Inferior parietal cortex (tissue), 1 donor: ENCODE measurements around the gene NPC2.

Experiments used
- DNase-seq: peaks from one replicate; pipeline ENCODE4 v3.0.0-alpha.2; 2016; ENCODE audit errors: extremely low spot score

Gene NPC2

DNA sequence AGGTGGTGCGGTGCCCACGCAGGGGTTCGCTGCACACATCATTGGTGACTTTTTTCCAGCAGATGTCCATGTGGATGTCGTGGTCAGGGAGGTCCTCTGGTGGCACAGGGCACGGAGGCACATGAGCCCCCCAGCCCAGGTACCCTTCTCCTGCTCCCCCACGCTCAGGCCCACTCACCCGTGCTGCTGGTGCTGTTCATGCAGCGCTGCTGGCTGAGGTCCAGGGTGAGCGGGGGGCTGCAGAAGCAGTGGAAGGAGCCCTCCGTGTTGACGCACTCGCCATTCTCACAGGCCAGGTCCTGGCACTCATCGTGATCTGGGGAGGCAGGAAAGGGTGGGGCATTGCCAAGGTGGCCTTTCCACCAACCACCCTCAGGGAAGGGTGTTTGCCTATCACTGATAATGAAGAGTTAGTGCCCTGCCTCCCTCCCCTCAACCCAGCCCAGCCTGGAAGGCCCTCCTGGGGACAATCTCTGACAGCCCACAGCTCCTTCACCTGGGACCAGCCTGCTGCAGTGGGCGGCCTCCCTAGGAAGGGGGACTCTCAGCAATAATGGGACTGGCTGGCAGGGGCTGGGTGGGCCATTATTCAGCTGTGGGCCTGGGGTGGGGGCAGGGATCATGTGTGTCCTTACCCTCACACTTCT, 10.3 kb upstream of the NPC2 start:
- DNase-seq = no peak

DNA sequence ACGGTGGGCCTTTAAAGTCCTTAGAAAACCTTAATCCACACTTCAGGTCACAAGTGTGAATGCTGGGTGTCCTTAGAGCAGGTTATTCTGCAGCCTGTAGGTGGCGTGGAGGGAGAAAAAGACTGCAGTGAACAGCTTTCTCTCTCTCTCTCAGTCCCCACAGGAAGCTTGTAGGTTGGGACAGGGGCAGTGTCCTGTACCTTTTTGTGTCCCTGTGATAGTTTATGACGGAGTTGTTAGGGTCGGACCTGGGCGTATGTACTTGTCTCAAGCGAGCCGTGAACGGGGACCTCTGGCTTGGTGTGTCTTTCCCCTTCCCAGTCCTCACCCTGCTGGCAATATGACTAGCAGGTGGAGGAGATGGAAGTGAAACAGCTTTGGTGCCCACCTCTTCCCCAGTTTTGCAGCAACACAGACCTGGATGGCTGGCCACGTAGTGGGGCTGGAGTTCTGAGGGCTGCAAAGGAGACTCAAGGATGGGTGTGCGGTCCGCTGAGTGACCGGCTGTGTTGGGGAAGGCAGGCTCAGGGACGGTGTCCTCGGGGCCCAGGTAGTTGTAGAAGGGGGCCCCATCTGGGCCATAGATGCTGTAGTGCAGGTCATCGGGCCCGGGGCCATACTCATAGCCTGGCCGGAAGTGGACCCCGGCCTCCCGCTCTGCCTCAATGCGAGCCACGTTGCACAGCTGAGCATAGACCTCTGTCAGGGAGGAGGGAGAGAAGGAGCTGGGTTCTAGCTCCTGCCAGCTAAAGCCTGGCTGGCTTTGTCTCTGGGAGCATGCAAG, 9.3 kb upstream of the NPC2 start:
- DNase-seq = peak; percentile 52

DNA sequence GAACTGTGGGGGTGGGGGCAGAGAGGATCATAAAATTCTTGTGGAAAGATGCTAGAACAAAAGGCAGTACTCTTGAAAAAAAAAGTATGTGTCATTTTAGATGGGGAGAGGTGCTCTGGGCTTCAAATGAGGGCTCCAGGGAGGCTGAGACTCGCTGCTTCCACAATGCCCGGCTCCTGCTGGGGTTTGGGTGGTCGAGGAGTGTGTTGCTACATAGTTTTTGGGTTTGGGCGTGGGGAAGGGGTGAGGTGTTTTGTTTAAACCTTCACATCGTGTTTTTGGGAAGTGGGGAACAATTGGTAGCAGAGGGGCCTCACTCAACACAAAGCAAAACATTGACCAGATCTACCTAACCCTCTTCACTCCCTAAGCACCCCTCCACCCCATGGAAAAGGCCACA, 8.6 kb upstream of the NPC2 start:
- DNase-seq = no peak

DNA sequence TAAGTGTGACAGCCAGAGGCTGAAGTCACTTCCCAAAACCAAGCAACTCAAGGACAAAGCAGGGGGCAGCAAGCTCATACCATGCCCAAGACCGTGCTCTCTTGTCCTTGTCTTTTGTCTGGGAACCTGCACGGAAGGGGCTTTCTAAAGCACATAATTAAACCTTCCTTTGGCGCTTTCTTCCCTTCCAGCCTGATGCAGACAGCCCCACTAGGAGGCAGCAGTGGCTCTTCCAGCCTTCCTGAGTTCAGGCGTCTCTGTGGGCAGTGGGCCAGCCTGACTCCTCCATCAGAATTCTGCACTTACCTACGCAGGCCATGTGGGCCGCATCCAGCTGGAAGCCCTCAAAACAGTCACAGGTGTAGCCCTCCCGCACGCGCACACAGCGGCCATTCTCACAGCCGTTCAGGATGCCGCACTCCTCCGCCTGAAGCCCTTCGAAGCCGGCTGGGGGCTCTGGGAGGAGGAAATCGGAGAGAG, 8.1 kb upstream of the NPC2 start:
- DNase-seq = peak; percentile 78

DNA sequence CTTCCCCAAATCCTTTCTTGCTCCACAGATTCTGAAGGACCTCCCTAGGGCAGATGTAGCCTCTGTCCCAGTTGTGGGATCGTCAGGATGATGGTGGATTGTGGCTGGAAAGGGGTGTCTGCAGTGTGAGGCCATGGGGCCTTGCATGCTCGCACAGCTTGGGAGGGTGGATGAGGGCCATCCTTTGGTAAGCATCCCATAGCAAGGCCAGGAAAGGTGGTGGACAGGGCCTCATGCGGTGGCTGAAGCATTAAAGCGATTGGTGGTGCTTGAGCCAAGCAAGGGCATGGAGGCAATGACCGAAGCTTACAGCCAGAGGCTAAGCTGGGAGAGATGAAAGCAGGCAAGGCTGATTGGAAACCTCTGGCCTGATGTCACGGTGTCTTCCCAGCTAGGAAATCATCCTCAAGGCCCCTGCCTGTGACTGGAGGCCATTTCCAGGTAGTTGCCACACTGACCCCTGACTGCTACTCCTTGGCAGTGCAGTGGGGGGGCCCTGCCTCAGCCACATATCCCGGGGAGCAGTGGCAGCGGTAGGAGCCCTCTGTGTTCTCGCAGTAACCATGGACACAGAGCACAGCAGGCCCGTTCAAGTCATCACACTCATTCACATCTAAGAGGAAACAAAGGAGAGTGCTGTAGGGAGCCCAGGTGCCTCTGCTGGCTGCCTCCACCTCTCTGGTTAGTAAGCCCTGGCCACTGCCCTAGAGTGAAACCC, 7.5 kb upstream of the NPC2 start:
- no peak for DNase-seq

DNA sequence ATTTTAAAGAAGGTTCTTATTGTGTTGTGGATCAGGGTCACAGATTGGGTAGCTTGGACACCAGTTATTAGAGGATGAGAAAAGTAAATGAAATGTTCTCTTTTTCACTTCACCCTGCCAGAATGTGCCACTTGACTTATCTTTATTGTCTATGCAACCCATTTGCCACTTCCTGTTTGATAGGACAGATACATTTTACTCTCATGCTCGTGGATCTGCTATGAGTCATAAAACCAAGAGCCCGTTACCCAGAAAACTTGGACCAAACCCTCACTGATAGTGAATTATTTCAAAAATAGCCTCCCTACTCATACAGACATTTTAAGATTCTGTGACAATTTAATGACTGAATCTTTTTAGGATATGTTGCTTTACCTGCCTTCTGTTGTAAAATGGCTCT, 2.3 kb upstream of the NPC2 start:
- DNase-seq = no peak

DNA sequence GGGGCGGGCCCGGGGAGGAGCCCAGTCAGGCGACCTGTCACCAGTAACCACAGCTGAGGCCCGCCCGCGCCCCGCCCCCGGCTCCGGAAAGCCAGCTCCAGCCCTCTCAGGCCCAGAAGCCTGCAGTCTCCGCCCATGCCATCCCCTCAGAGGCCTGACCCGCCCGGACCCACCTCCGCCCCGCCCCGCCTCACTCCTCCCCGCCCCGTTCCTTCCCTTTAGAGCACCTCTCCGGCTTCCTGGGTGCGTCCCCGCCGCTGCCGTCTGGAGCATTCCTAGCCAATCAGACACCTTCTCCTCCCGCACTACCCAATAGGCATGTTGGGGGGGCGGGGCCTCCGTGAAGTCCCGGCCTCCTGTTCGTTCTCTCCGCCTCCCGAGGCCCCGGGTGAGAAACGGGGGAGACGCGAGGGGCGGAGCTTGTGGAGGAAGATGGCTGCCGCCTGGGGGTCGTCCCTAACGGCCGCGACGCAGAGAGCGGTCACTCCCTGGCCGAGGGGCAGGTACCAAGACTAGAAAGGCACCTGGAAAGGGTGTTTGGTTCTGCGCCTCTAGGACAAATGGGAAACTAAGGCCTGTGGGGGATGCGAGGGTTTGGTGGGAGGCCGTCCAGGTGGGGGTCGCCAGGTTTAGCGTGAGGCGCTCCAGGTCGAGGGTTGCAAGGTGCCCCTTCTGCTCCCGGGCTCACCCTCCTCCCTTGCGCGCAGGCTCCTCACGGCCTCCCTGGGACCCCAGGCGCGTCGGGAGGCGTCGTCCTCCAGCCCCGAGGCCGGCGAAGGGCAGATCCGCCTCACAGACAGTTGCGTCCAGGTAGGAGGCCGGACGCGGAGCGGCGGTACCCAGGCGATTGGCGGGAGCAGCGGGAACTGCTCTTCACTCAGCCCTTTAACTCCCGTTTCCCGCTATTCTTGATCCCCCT, 497 bp upstream of the NPC2 start, which contains the start of gene ISCA2:
TSS of gene ISCA2 (plus strand) at position 423 of the 919 bp plus-strand sequence. CDS start at position 433, 10 bp downstream.
- peak; percentile 98 for DNase-seq

DNA sequence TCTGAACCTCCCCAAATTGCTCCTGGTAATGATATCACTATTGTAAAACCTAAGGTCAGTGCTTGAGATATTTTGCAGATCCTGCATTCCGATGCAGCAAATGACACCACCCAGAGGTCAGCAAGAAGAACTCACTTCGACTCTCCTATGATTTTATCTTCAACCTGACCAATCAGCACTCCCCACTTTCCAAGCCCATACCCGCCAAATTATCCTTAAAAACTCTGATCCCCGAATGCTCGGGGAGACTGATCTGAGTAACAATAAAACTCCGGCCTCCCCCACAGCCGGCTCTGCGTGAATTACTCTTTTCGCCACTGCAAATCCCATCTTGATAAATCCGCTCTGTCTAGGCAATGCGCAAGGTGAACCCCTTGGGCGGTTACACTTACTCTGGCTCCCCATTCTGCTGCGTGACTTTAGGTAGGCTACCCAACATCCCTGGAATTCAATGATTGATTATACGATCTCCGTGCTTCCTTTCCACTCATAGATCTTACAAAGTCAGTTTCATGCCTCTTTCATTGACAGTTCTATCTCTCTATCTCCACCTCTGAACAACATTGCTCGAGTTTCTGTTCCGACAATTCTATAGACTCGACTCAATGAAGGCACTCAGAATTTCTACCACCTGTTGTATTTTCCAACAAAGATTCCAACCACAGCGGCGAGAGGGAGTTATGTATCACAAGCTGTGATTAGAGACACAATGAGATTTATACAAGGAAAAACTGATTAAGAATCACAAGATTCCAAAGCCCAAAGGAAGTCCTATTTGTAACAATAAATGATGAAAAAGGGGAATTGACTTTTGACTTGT, 939 bp downstream of the NPC2 start:
- peak; percentile 23 for DNase-seq

DNA sequence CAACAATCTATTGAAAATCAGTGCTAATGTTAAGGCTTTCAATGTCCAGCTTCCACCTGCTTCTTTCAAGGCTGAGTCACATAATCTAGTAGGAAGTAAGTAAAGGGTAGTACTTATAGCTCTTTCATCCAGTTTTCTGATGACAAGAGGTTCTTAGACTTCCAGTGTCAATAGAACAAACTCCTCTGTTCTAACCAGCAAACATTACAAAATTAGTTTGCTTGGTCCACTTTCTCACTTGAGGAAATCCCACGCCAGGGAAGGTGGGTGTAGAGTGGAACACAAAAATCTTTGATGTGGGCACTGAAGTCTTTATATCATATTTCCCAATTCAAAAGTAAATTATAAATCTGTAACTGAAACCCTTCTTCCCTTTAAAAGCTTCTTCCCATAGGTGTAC, 2.6 kb downstream of the NPC2 start:
- no peak for DNase-seq

DNA sequence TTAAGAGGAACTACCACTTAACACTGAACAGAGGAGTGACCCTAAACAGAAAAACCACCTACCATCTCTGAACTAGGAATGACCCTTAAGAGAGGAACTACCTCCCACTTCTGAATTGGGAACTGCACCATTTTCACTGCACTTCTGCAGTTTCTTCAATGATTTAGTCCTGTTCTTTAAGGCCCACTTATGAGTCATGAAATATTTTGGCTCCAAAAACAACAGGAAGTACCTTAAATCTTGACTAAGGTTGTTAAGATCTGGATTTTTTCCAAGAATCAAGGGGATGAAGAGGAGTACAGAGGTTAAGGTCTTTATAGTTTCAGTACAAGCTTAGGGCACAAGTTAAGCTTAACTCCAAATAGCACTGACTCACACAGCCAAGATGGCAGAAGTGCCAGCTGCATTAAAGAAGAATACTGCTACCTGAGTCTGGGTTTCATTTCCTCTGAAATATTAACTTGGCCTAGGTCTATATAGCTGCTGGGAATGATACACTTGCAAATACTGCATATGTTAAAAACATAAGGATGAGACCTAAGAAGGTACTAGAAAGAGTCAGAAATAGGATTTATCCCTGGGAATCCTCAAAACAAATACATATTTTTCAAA, 4.2 kb downstream of the NPC2 start:
- no peak for DNase-seq

DNA sequence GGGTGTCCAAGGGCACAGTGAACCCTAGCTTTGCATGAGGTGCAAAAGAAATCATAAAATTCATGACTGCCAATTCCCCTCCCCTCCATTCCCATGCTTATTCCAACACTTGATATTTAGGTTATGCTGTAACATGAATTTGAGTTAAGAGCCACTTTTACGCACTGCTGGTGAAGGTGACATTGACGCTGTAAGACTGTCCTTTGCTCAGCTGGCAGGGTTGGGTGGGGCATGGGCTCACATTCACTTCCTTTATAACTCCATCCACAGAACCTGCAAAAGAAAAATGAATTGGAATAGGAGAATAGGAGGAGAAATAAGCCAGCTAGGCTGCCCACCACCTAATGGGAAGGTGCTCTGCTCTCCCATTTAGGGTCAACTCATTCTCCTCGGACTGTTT, 6.9 kb downstream of the NPC2 start:
- DNase-seq = no peak

DNA sequence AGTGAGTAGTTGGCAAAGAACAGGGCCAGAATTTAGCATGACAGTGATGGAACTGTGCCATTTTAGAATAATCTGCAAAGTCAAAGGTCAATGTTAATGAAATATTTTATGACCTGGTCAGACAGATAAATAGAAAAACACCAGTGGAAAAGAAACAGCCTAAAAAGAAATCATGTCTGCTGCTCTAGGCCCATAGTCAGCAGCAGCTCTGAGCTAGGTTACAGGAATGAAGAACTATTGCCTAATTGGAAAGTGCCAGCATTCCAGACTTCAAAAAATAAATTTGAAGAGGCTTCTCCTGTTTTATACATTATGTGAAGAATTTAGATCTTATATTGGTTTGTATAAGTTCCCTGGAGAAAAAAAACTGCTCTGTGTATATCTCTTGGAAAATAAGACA, 9.8 kb downstream of the NPC2 start:
- no peak for DNase-seq

DNA sequence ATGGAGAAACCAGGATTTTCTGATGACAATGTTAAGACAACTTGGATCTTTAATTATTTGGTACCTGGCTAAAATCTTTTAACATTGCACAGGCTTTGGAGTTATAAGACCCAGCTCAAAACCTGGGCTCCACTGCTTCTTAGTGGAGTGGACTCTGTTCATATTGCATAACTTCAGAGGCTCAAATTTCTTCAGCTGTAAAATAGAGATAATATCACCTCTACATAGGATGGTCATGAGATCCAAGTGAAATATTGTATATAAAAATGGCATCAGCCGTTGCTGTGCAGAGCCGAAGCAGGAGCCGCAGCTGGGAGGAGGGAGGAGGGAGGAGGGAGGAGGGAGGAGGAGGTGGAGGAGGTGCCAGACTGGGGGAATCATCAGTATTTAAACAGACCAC, 10.5 kb downstream of the NPC2 start:
- DNase-seq = no peak

DNA sequence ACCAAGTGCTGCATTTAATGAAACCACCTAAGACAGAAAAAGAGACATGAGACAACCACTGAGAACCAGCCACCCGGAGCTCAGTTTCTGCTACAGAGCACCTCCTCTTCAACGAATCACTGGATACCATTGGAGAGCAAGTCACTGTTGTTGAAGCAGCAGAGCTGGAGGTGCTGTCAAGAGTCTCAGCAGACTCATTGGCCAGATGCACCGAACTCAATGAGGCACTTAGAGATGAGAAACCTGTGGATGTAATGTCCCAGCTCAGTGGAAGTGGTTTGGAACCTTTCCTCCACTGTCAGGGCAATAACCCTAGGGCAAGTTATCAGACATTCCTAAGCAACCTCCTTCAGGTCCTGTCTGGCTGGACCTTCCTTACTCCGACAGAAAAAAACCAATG, 13.1 kb downstream of the NPC2 start:
- no peak for DNase-seq

DNA sequence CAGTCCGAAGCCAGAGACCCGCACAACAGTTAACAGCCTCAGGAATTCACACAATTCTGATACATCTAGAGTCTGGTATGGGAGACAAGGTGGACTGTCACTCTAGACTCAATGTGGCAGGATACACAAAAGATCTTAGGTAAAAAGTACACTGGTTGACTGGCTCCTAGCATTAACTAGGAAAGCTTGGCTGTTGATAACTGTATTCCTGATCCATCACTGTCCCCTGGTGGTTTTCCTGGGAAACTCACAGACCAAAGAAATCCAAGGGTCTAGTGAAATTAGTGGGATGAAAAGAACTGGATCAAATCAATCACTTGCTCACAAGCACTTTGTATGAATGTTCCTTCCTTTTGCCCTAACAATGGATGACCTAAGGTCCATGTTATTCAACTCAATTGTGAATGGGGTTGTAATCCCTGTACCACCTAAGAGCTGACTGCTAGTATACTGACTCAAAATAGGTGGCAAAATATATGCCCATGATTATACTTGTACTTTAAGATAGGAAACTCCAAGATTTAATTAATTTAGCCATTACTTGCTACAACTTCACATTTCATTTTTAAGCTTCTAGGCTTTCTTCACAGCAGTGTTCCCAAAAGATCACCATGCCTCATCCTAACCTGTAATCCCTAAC, 14.0 kb downstream of the NPC2 start:
- peak; percentile 64 for DNase-seq

DNA sequence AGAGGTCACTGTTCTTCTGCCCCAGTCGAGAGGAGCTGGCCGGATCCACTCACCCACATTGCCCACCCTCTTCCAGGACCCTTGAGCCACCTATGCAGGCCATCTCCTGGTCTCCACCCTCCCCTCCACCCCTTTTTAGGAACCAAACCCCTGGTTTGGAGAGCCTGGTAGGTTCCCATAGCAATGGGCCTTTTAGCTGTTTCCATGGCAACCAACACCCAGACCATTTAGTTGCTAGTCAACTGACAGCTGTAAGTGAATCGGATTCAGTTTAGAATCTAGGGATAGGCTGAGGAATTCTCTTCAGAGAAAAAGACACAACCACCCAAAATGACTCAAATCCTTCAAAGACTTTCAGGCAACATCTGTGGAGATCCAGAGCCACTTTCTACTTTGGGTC, 16.5 kb downstream of the NPC2 start:
- DNase-seq = no peak

DNA sequence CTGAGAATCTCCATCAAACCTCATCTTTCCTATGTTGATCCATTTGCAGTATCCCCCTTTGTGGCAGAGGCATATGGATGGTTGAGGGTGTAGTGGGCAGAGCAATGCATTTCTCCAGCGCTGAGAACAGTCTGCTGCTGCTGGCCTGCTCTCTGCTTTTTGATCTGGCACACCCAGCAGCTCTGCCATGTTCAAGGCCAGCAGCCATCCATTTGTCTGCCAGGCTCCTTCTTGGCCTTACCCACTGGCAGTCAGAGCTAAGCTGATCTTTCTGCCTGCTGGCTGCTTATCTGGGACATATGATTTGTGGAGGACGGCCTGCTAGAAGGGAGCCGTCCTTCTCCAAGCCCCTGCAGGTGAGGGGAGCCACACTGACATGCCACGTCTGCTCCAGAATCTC, 17.0 kb downstream of the NPC2 start:
- no peak for DNase-seq

DNA sequence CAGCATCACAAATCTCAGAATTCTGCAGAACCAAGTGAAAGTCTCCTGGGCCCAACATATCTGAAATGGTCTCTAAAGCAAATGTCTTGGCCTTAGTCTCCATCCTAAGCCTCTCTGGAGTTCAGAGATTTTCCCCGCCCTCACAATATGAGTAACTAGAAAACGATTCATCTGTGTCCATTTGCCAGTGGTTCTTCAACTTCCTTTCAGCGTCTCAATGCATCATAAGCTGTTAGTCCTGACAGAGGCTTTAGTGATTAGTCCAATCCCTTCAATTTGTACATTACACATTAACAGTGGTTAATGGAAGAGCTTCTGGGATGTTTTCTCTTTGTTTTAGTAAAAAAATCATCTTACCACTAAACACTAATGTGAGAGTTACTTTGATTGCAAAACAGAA, 17.4 kb downstream of the NPC2 start:
- DNase-seq = no peak

DNA sequence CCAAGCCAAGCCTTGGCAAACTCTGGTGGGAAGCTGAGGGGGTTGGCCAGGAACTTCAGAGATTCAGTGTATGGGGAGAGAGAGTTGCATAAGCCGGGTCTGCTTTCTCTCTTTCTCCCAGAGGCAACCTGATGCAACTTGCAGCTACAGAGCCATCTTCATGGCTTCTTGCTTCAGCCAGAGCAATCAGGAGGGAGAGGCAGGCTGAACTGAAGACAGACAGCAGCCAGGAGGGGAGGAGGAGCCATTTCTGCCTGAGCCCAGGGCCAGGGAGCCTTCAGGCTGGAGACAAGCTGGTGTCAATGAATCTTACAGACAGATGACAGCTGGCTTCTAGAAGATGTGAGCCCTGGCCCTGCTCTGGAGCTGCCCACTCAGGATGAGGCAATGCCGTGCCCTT, 18.7 kb downstream of the NPC2 start:
- DNase-seq = no peak

DNA sequence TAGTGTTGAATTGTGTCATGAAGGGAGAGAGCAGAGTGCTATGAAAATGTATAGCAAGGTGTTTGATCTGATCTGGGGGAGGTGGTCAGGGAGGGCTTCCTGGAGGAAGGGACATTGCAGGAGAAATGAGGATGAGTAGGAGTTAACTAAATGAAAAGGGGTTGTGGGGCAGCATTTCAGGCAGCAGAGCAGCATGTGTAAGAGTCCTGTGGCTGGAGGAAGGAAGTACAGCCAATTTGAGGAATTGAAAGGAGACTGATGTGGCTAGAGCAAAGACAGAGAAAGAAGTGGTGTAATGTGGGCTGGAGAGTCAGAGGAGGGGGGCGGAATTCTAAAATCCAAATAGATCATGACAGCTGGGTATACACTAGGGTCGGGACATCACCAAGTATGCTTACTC, 20.5 kb downstream of the NPC2 start:
- DNase-seq = no peak
